Kidney (tissue), 14 donors: ENCODE results near the gene LONP2. TPM values are rescaled to one million over a fixed set of nuclear protein-coding genes. Genes with fewer than 3 reads are reported as not detected.

Source experiments
- DNase-seq, 5 donors: peaks; one replicate each; pipeline ENCODE4 v3.0.0-alpha.2; 2013 to 2020
- FAIRE-seq: peaks from 2 replicates; lab custom pipeline; 2012; peaks lifted over from hg19 to GRCh38; lab: Jason Lieb, UNC
- H3K27ac ChIP-seq, 2 donors: one replicate each; pipeline ENCODE4 v1.7.0; 2013; ENCODE audit warnings: low read depth in 2 of 2, low read length in 2 of 2, inconsistent platforms in 1 of 2
- H3K27me3 ChIP-seq: one replicate; pipeline ENCODE4 v1.7.1; 2013; ENCODE audit warnings: low read length, inconsistent platforms; ENCODE audit not compliant: control insufficient read depth, insufficient read depth
- H3K36me3 ChIP-seq, 3 donors: one replicate each; pipeline versions ENCODE4 v1.7.0 to v1.7.1; 2013; ENCODE audit warnings: low read length in 3 of 3, control low read depth in 1 of 3, inconsistent platforms in 1 of 3; ENCODE audit not compliant: insufficient read depth in 3 of 3, control insufficient read depth in 2 of 3
- H3K4me1 ChIP-seq, 3 donors: one replicate each; pipeline versions ENCODE4 v1.7.0 to v1.7.1; 2013; ENCODE audit warnings: low read length in 3 of 3, inconsistent platforms in 1 of 3, low read depth in 1 of 3; ENCODE audit not compliant: control insufficient read depth in 2 of 3, insufficient read depth in 2 of 3
- H3K4me3 ChIP-seq, 3 donors: one replicate each; pipeline versions ENCODE4 v1.7.0 to v1.8.1; 2013; ENCODE audit warnings: low read length in 3 of 3, control low read depth in 1 of 3, inconsistent platforms in 1 of 3
- H3K9ac ChIP-seq, 3 donors: one replicate each; pipeline versions ENCODE4 v1.7.0 to v1.7.1; 2013; ENCODE audit warnings: low read length in 3 of 3, control low read depth in 1 of 3, inconsistent platforms in 1 of 3
- H3K9me3 ChIP-seq, 3 donors: one replicate each; pipeline versions ENCODE4 v1.7.0 to v1.7.1; 2013; ENCODE audit warnings: low read length in 3 of 3, control low read depth in 1 of 3, inconsistent platforms in 1 of 3; ENCODE audit not compliant: control insufficient read depth in 2 of 3, insufficient read depth in 1 of 3
- CTCF ChIP-seq: IDR thresholded peaks from 3 replicates; pipeline ENCODE4 v1.5.1; 2012; ENCODE audit warnings: mild to moderate bottlenecking, moderate library complexity, borderline replicate concordance; ENCODE audit not compliant: insufficient read depth; ENCODE audit errors: extremely low read depth
- intact Hi-C: fragments of 100-400 bp; cut with DNase I; formaldehyde crosslinking; loops from one replicate; pipeline ENCODE4 v1.11.1; 2022
- polyA plus RNA-seq: library from polyadenylated mRNA; stranded (reverse); fragments of 350-450 nt; fragmentation: Illumina TruSeq; extraction: RNeasy Lipid Tissue Mini Kit (QIAGEN cat#74804); gene quantifications from one replicate; pipeline ENCODE4 v1.2.3, GENCODE V29; 2014; ENCODE audit warnings: low read depth, low replicate concordance; ENCODE audit not compliant: insufficient read depth
- total RNA-seq: library from RNA; stranded (reverse); fragmentation: NEBNext Ultra II Directional; extraction: Animal tissue kit (Norgen Biotek cat#: 25700); gene quantifications from one replicate; pipeline ENCODE4 v1.2.1, GENCODE V29; 2021
- donor health status: control.
- donor health status: control.
- donor health status: control.
- donor health status: control.
- donor health status: control.
- donor health status: DM: yes; HTN: yes; CAD: no.
- donor health status: Normal renal cell carcinoma (clear cell type).

The LONP2 gene
- total and polyA plus RNA-seq, 2 donors from 2014 or later = 24.8 to 77.1 TPM

- peaks cover 7 to 13% (median 8%) of the 10 kb centered on the region in 3 donors for H3K36me3 ChIP-seq
- FAIRE-seq (no peak), DNase-seq (peak in 2 of 5 donors; percentile 8 to 16)
- no peaks in the 10 kb centered on the region for H3K27me3 ChIP-seq
- TF ChIP-seq CTCF = no peak
- H3K4me3 ChIP-seq = no peak overlapping the region
- H3K9me3 ChIP-seq = no peaks in the 10 kb centered on the region
- H3K9ac ChIP-seq = no peak overlapping the region
- peaks cover 0 to 4% (median 0%) of the 10 kb centered on the region in 3 donors for H3K4me1 ChIP-seq
- intact Hi-C loops = no loop called here
- no peak overlapping the region for H3K27ac ChIP-seq
Observed at GRCh38 chr16:48295488-48296281, 51.6 kb downstream of the LONP2 start.

DNA sequence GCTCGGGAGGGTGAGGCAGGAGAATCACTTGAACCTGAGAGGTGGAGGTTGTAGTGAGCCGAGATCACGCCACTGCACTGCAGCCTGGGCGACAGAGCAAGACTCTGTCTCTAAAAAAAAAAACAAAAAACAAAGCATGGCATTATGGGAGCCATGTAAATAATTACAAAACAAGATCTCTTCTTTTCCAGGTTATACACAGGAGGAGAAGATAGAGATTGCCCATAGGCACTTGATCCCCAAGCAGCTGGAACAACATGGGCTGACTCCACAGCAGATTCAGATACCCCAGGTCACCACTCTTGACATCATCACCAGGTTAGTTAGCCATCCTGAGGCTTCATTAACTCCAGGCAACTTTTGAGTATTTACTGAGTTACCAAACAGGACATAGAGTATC, 55.4 kb downstream of the LONP2 start:
- no peaks in the 10 kb centered on the region for H3K9me3 ChIP-seq
- TF ChIP-seq CTCF = no peak
- H3K9ac ChIP-seq = no peak overlapping the region
- FAIRE-seq (no peak), DNase-seq (no peak)
- H3K27ac ChIP-seq = no peak overlapping the region
- intact Hi-C loops = no loop called here
- no peaks in the 10 kb centered on the region for H3K27me3 ChIP-seq
- no peak overlapping the region for H3K4me3 ChIP-seq
- H3K4me1 ChIP-seq = peaks cover 0 to 4% (median 0%) of the 10 kb centered on the region in 3 donors
- H3K36me3 ChIP-seq = peaks cover 17 to 29% (median 17%) of the 10 kb centered on the region in 3 donors

- no peak overlapping the region for H3K27ac ChIP-seq
- FAIRE-seq (no peak), DNase-seq (no peak)
- no peaks in the 10 kb centered on the region for H3K27me3 ChIP-seq
- H3K4me1 ChIP-seq = peaks cover 0 to 4% (median 0%) of the 10 kb centered on the region in 3 donors
- no peak overlapping the region for H3K9ac ChIP-seq
- H3K4me3 ChIP-seq = no peak overlapping the region
- H3K36me3 ChIP-seq = peaks cover 17 to 33% (median 20%) of the 10 kb centered on the region in 3 donors
- no peak for TF ChIP-seq CTCF
- no peaks in the 10 kb centered on the region for H3K9me3 ChIP-seq
- intact Hi-C loops = no loop called here
Observed at GRCh38 chr16:48300391-48300856, 56.3 kb downstream of the LONP2 start.
